GM18526 (cell line): Measurements from ENCODE around the gene LEMD2.

ENCODE experiments used
- POLR2A ChIP-seq: IDR thresholded peaks from 3 replicates; pipeline ENCODE4 v1.6.1; 2011; ENCODE audit not compliant: insufficient read length; ENCODE audit errors: extremely low read depth

Gene LEMD2

GRCh38 chr6:33746036-33746600, 42.8 kb downstream of the LEMD2 start:
- TF ChIP-seq POLR2A, result no peak

- TF ChIP-seq POLR2A, result no peak
Observed at GRCh38 chr6:33745548-33745947, 43.4 kb downstream of the LEMD2 start.

GRCh38 chr6:33744895-33745546, 43.9 kb downstream of the LEMD2 start:
- TF ChIP-seq POLR2A, result no peak

- TF ChIP-seq POLR2A, result no peak
Observed at GRCh38 chr6:33744001-33744848, 44.7 kb downstream of the LEMD2 start.

- TF ChIP-seq POLR2A, result no peak
Observed at GRCh38 chr6:33742837-33743236, 46.1 kb downstream of the LEMD2 start.

GRCh38 chr6:33742092-33742491, 46.8 kb downstream of the LEMD2 start:
- TF ChIP-seq POLR2A, result no peak

- TF ChIP-seq POLR2A, result no peak
Observed at GRCh38 chr6:33740794-33741193, 48.1 kb downstream of the LEMD2 start.

GRCh38 chr6:33740204-33740608, 48.7 kb downstream of the LEMD2 start:
- TF ChIP-seq POLR2A, result no peak

GRCh38 chr6:33739571-33739970, 49.4 kb downstream of the LEMD2 start:
- no peak for TF ChIP-seq POLR2A

GRCh38 chr6:33738879-33739278, 50.1 kb downstream of the LEMD2 start:
- no peak for TF ChIP-seq POLR2A

- no peak for TF ChIP-seq POLR2A
Observed at GRCh38 chr6:33738153-33738552, 50.8 kb downstream of the LEMD2 start.

GRCh38 chr6:33737267-33738026, 51.5 kb downstream of the LEMD2 start:
- no peak for TF ChIP-seq POLR2A

- no peak for TF ChIP-seq POLR2A
Observed at GRCh38 chr6:33735216-33735615, 53.7 kb downstream of the LEMD2 start.

- no peak for TF ChIP-seq POLR2A
Observed at GRCh38 chr6:33733709-33734007, 55.3 kb downstream of the LEMD2 start.

- no peak for TF ChIP-seq POLR2A
Observed at GRCh38 chr6:33732817-33733708, 55.9 kb downstream of the LEMD2 start.
